RCC 7860 (cell line): Measurements from ENCODE around the gene NECTIN1.

Experiments used
- DNase-seq: peaks from one replicate; pipeline ENCODE4 v3.0.0-alpha.2; 2015; ENCODE audit warnings: low spot score
- FAIRE-seq: peaks from 2 replicates; lab custom pipeline; 2012; peaks lifted over from hg19 to GRCh38; lab: Jason Lieb, UNC

The NECTIN1 gene

GRCh38 chr11:119645018-119645417 is 84.0 kb downstream of the NECTIN1 start:
- DNase-seq (no peak), FAIRE-seq (no peak)

- FAIRE-seq (no peak), DNase-seq (no peak)
These were observed 84.5 kb downstream of the NECTIN1 start for GRCh38 chr11:119644502-119644901.

GRCh38 chr11:119643876-119644225 is 85.1 kb downstream of the NECTIN1 start:
- DNase-seq (no peak), FAIRE-seq (no peak)

DNA sequence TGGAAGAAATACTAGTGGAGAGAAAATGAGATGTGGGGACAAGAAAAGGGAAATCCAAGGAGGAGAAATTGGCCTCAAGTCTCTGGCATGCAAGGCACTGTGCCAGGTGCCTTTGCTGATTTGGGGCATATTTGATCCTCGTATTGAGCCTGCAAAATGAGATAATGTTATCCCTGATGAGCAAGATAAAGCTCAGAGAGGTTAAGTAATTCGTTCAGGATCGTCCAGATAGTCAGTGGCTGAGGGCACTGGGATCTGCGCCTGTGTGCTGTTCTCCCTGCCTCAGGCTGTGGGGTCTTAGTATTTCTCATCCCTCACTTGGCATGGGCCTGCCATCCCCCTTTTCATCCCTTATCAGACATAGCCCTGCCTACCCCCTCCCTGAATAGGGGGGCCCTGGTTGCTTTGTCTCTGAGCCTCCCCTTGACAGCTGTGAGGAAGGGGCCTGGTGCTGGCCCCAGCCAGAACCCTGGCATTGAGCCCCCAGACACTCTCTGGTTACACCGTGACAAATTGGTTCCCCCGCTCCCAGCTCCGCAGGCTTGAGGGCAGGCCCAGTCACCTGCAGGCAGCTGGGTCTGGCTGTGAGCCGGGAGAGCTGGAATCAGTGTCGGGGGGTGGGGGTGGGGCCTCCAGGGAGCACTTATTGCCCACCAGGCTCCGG is 85.7 kb downstream of the NECTIN1 start:
- DNase-seq (no peak), FAIRE-seq (no peak)

DNA sequence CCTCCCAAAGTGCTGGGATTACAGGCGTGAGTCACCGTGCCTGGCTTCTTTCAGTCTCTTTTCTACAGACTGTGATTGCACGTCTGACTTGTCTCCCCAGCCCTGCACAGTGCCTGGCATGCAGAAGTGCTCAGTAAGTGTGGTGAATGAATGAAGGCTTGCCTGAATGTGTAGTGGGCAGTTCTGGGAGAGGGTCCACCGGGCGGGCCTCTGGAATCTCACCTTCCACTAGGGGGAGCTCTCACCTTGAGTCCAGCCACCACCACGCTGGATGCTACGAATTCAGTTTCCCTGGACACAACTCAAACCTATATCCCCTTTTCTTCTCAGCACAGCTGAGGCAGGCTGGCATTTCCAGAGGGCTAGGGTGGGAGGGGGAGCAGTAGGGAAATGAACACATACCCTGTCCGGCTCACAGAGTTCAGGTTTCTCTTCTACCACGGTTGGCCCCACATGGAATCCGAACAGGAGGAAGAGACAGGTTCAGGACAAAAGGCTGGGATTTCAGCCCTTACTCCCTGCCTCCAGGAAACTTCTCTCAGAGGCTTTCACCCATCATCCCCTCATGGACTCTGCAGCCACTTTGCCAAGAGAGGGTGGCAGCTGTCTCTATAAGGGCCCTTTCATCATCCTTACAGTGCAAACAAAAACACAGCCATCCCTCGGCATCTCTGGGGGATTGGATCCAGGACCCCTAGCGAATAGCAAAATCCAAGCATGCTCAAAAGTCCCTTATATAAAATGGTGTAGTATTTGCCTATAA is 86.8 kb downstream of the NECTIN1 start:
- DNase-seq = peak; percentile 4
- FAIRE-seq = no peak

DNA sequence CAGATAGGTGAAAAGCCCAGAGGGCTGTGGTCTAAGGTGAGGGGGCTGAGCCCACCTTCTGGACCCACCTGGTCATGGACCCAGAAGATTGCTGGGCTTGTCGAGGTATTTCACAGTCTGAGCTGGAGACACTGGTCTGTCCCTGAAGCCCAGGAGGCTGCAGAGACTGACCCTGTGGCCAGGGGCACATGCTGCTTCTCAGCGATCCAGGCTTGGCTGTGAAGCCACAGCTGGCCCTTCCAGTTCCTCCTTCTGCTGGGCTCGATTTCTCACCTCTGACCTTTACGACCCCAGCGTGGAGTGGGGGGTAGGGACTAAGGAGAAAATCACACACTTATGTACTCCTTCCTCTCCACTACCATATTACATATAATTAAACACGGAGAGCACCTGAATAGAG is 88.5 kb downstream of the NECTIN1 start:
- FAIRE-seq (no peak), DNase-seq (no peak)

DNA sequence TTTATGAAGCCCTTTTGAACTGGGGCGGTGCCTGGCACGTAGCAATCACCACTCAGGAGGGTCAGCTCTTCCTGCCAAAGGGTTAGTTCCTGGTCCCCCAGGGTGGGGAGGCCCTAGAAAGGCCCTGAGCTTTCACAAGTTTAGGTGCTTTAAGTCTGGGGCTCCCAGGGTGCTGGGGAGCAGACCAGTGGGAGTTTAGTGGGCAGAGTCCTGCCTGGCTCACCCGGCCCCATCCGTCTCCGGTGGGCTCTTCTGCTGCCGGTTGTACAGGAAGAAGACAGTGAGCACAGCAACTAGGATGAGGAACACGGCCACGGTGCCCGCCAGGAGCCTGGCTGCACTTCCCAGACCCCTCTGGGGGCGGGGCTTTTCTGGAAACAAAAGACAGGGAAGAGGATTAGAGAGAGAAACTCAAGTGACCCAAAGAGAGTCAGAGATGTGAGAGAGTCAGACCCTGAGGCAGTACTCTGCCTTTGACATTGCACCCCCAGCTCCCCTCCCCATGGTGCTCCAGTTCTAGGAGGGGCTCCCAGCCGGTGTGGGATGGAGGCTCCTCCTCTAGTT is 89.3 kb downstream of the NECTIN1 start:
- no peak for FAIRE-seq

DNA sequence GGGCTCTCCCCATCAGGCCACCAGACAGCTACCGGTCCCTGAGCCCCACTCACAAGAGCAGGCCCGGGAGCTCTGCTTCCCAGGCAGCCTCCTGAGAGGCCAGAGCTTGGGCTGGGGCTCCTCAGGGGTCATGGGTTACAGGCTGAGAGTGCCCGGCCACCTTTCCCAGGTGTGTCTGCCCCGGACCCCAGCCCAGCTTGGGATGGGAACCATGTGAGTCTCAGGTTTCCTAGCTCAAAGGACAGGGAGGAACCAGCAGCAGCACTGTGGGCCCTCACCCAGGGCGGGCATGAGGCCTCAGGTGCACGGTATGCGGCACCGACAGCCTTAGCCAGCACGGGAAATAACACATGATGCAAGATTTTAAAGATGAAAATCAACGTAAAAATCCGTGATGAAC is 90.1 kb downstream of the NECTIN1 start:
- FAIRE-seq (no peak), DNase-seq (no peak)

More for the DNA sequence above, 89.3 kb downstream of the NECTIN1 start:
- no peak for DNase-seq

GRCh38 chr11:119637481-119637880 is 91.5 kb downstream of the NECTIN1 start:
- FAIRE-seq = no peak

GRCh38 chr11:119635776-119636175 is 93.2 kb downstream of the NECTIN1 start:
- FAIRE-seq = no peak
- no peak for DNase-seq

More at GRCh38 chr11:119637481-119637880, 91.5 kb downstream of the NECTIN1 start:
- DNase-seq = no peak

DNA sequence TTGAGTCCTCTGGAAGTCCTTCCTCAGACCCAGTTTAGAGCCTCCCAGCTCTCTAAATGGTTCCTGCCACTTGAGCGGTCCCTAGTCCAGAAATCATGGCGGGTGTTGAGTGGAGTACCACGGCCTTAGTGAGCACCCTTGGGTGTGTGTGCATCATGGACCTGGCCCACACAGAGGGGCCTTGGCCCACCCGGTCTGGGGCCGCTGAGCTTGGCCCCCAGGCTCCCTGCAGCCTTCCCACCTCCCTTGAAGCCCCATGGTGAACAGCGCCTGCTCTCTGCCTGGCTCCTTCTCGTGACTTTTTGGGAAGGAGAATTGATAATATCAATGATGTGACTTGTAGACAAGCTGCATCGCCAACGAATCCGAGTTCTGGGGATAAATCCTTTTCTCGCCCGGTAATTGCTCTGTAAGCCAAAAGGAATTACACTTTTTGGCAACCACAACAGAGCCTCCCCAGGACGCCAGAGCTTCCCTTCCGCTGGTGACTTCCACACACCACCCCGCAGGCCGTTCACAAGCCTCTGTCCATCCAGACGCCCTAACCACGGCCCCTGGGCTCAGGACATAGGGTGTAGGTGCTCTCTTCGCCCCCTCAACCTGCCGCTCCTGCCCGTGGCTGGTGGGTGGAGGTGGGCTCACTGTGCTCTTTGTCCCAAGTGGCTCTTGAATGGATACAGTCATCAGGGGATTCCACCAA is 93.8 kb downstream of the NECTIN1 start:
- DNase-seq (no peak), FAIRE-seq (no peak)

- DNase-seq = no peak
- FAIRE-seq = no peak
These were observed 94.7 kb downstream of the NECTIN1 start for GRCh38 chr11:119634301-119634700.

GRCh38 chr11:119629834-119630624 is 99.0 kb downstream of the NECTIN1 start:
- no peak for DNase-seq
- no peak for FAIRE-seq

DNA sequence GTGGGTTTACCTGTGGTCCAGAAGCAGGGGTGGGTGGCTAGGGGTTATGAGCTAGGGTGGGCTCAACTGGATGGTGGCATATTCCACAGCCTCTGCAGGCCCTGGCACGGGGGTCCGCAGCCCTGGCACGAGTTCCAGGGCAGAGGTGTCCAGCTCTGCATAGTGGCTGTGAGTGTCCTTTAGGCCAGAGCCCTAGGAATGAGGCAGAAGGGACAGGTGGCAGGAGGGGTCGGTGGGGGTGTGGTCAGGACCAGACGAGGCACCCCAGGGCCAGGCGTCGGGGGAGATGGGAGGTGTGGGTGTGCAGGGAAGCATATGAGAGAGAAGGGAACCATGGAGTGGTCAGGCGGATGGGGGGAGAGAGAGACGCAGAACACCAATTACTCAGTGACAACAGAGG is 99.9 kb downstream of the NECTIN1 start:
- DNase-seq (no peak), FAIRE-seq (no peak)

- FAIRE-seq = no peak
- no peak for DNase-seq
These were observed 101.7 kb downstream of the NECTIN1 start for GRCh38 chr11:119627286-119627685.

DNA sequence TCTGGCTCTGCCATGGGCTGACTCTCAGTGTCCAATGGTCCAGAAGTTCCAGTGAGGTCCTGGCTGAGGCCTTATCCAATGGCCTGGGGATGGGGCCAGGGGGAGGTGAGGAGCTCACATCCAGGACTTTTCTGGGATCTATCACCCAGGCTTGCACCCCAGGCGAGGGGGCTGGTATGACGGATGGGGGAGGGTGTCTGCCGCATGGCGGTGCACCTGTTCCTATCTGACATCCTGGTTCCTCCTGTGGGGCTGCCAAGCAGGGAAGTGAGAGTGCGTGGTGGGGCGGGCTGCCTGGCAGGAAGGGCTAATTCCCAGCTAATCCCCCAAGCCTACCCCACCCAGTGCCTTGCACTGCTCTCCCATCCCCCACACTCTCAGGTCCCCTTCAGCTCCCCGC is 102.1 kb downstream of the NECTIN1 start:
- DNase-seq (no peak), FAIRE-seq (no peak)

DNA sequence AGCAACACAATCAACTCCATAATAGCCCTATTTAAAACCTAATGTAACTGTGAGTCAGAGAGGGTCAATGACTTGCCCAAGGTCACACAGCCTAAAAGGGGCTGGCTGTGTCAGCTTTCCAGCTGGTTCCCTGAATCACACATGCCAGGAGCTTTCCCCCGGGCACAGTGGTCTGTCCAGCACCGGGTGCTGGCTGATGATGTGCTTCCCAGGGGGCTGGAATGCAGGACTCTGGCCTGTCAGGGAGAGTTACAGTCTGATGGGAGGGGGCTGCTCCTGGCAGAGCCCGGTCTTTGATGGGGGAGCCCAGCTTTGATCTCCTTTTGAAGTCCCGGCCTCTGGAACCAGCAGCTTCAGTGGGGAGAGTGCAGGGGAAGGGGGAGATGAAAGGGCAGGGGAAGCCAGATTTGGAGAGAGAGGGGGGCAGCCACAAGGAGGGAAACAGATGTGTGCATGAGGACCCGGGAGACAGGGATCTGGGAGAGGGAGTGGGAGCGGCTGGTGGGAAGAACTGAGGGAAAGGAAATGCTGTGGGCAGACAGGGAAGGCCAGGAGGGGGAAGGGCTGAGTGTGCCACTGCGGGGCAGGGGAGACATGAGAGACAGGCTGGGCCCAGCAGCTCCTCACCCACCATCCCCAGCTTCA is 102.7 kb downstream of the NECTIN1 start:
- DNase-seq = no peak
- FAIRE-seq = no peak

DNA sequence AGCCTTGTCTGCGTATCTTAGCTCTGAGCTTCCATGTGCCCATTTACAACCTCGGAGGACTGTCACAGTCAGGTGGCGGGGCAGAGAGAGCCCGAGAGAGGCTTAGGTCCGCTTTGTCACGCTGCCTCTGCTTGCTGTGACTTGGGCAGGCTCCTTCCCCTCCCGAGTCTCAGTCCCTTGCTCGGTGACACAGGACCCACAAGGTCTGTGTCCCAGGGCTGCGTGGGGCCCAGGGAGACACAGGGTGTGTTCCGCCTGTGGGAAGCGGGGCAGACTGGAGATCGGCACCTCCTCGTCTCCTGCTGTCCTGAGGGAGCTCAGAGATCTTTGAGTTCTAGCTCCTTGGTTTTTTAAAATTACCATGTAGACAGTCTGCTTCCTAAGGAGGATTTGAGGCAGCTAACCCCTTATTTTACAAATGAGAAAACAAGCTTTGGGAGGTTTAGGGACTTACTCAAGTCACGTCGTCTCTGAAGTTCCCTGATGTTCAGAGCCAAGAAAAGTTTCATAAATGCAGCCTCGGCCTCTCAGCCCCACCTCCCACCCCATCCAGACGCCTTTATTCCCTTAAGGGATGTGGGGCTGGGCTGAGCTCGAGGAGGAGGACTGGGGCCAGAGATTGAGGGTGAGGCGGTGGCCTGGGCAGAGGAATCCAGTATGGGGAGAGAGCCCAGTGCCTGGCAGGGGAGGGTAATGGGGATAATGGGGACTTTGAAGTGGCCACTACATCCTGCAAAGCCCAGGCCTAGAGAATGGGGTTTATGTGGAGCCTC is 103.6 kb downstream of the NECTIN1 start:
- FAIRE-seq (no peak), DNase-seq (no peak)

DNA sequence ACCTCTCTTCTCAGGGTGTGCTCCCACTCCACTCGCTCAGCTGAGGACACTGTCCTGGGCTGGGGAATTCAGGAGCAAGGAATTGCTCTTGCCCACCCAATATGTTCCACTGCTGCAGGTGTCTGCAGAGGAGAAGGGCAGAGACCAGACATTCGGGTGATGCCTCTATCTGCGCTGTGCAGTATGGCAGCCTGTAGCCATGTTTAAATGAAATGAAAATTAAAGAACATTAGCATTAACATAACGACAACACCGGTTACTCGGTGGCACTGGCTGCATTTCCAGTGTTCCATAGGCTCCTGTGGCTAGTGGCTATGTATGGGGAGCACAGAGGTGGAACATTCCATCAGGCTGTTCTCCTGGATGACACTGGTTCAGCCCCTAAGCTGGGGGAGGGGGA is 104.4 kb downstream of the NECTIN1 start:
- DNase-seq = no peak
- no peak for FAIRE-seq
